ENCODE data around the gene CDHR3. TPM values are rescaled to one million over a fixed set of nuclear protein-coding genes. Genes with fewer than 3 reads are reported as not detected.

The CDHR3 gene, protein sequence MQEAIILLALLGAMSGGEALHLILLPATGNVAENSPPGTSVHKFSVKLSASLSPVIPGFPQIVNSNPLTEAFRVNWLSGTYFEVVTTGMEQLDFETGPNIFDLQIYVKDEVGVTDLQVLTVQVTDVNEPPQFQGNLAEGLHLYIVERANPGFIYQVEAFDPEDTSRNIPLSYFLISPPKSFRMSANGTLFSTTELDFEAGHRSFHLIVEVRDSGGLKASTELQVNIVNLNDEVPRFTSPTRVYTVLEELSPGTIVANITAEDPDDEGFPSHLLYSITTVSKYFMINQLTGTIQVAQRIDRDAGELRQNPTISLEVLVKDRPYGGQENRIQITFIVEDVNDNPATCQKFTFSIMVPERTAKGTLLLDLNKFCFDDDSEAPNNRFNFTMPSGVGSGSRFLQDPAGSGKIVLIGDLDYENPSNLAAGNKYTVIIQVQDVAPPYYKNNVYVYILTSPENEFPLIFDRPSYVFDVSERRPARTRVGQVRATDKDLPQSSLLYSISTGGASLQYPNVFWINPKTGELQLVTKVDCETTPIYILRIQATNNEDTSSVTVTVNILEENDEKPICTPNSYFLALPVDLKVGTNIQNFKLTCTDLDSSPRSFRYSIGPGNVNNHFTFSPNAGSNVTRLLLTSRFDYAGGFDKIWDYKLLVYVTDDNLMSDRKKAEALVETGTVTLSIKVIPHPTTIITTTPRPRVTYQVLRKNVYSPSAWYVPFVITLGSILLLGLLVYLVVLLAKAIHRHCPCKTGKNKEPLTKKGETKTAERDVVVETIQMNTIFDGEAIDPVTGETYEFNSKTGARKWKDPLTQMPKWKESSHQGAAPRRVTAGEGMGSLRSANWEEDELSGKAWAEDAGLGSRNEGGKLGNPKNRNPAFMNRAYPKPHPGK
- 10 to 100 TPM in 3 of 4 donors, 1 to 10 TPM in 1; 4.3 to 29.5 (median 27.0) TPM for total RNA-seq

DNA sequence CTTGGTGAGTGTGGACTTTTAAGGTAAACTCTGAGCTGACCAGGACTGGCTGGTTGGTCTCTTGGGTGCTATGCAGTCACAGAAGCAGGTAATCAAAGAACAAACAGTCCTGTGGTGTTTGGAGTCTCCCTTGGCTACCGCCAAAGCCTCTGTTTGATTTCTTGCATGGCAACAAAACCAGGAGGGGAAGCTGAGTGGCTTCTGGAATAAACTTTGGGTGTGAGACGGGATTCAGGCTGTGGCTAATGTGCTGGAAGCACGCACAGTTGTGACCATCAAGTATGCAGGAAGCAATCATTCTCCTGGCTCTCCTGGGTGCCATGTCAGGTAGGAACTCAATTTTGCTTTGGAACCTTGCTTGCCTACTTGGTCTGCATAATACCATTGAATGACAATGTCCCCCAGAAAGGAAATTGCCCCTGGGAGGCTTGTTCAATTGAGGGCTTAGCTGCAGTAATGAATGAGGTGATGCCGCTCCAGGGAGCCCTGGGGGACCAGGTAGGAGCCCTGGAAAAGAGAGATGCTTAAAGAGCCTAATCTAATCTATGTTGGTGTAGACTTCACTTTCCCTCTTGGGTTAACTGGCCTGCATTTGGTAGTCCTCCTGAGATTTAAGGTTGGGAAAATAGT is at the start of gene CDHR3:
TSS of gene CDHR3 (plus strand) at position 227 of the 630 bp plus-strand sequence. CDS start at position 282, 55 bp downstream.
- no peak within 1 kb of the TSS for H3K4me3 ChIP-seq
- peak; percentile 70 for ATAC-seq

DNA sequence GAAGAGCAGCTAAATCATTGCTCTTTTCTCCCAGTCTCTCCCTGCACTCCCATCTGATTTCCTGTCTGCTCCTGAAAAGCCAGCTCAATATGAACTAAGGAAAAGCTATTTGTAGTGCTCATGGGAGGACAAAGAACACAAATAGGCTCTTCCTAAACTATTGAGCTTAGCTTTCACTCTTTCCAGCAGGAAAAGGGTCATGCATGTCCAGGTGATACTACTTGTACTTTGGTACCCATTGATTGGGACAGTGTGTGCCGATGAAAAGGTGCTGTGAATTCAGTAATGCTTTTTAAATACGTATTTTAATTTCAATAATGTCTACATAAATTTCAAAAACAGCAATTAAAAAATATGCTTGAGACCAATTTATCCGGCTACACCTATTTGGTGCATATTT is 49.1 kb upstream of the CDHR3 start:
- TF ChIP-seq POLR2AphosphoS5 (IDR thresholded peaks at IDR 0.05) (no peak), EP300 (IDR thresholded peaks at IDR 0.05) (no peak), POLR2A (IDR thresholded peaks at IDR 0.05) (no peak)
- TF ChIP-seq, protein P1, sequence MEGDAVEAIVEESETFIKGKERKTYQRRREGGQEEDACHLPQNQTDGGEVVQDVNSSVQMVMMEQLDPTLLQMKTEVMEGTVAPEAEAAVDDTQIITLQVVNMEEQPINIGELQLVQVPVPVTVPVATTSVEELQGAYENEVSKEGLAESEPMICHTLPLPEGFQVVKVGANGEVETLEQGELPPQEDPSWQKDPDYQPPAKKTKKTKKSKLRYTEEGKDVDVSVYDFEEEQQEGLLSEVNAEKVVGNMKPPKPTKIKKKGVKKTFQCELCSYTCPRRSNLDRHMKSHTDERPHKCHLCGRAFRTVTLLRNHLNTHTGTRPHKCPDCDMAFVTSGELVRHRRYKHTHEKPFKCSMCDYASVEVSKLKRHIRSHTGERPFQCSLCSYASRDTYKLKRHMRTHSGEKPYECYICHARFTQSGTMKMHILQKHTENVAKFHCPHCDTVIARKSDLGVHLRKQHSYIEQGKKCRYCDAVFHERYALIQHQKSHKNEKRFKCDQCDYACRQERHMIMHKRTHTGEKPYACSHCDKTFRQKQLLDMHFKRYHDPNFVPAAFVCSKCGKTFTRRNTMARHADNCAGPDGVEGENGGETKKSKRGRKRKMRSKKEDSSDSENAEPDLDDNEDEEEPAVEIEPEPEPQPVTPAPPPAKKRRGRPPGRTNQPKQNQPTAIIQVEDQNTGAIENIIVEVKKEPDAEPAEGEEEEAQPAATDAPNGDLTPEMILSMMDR (IDR thresholded peaks at IDR 0.05): no peak
- Histone ChIP-seq H3K4me3 (no peak overlapping the region), H3K27ac (no peak overlapping the region), H3K4me1 (no peaks in the 10 kb centered on the region), H3K36me3 (peaks cover 0 to 37% of the 10 kb centered on the region in 2 donors), H3K9me3 (no peaks in the 10 kb centered on the region), H3K27me3 (no peaks in the 10 kb centered on the region)
- WGBS, 2 donors (ENCODE audit: low coverage in 1 of 2): 72 to 97% methylated on average over 3 of the region's 3 CpGs
- no peak for ATAC-seq

More for the DNA sequence above, at the start of gene CDHR3:
- Histone ChIP-seq H3K9me3 (no peaks in the 10 kb centered on the region), H3K36me3 (no peaks in the 10 kb centered on the region), H3K4me1 (peaks cover 0 to 39% (median 0%) of the 10 kb centered on the region in 3 donors), H3K27ac (peak within 1 kb of the TSS; percentile 67 to 90 (median 82)), H3K27me3 (no peaks in the 10 kb centered on the region)
- 75% methylated on average over 2 of the region's 4 CpGs; no CpG with 5 or more reads in 1 of the 2 donors for WGBS, 2 donors (ENCODE audit: low coverage in 1 of 2)
- TF ChIP-seq POLR2AphosphoS5 (IDR thresholded peaks at IDR 0.05) (no peak), POLR2A (IDR thresholded peaks at IDR 0.05) (no peak)
- TF ChIP-seq, protein P1 (IDR thresholded peaks at IDR 0.05): no peak

DNA sequence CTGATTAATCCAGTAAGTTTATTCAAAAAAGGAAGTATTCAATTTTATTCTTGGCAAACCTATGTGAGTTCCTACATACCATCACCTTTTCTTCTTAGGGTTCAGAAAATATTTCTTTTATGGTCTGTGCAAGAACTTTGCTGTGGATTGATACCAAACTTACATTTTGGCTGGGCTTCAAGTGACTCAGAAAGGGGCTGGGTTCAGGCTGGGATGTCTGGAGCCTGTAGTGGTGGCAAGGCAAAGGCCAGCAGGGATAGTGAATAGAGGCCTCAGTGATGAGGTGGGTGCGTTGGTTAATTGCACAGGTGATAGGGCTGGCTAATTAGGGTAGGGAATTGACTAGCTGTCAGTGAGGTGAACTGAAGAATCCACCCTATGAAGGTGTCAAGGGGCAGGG is 46.5 kb upstream of the CDHR3 start:
- 100% methylated on average over 1 of the region's 1 CpG; no CpG with 5 or more reads in 1 of the 2 donors for WGBS, 2 donors (ENCODE audit: low coverage in 1 of 2)
- no peaks in the 10 kb centered on the region for H3K9me3 ChIP-seq
- no peaks in the 10 kb centered on the region for H3K27me3 ChIP-seq
- H3K27ac ChIP-seq: no peak overlapping the region
- no peak overlapping the region for H3K4me3 ChIP-seq
- TF ChIP-seq, protein P1 (IDR thresholded peaks at IDR 0.05): no peak
- TF ChIP-seq EP300 (IDR thresholded peaks at IDR 0.05) (no peak), POLR2AphosphoS5 (IDR thresholded peaks at IDR 0.05) (no peak)
- no peaks in the 10 kb centered on the region for H3K4me1 ChIP-seq
- no peak for ATAC-seq
- peaks cover 0 to 22% of the 10 kb centered on the region in 2 donors for H3K36me3 ChIP-seq

DNA sequence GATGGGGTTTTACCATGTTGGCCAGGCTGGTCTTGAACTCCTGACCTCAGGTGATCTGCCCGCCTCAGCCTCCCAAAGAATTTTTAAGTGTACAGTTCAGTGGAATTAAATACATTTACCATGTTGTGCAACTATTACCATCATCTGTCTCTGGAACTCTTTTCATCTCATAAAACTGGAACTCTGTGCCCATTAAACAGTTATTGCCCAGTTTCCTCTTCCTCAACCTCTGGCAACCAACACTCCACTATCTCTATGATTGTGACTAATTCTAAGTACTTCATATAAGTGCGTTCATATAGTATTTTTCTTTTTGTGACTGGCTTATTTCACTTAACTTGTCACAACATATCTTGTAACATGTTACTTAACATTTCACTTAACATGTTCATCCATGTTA is 45.4 kb upstream of the CDHR3 start:
- TF ChIP-seq EP300 (IDR thresholded peaks at IDR 0.05): no peak
- no peak for TF ChIP-seq POLR2A (IDR thresholded peaks at IDR 0.05)
- TF ChIP-seq, protein P1 (IDR thresholded peaks at IDR 0.05): no peak
- no peak for TF ChIP-seq POLR2AphosphoS5 (IDR thresholded peaks at IDR 0.05)
- Histone ChIP-seq H3K36me3 (peaks cover 0 to 22% of the 10 kb centered on the region in 2 donors), H3K4me3 (no peak overlapping the region), H3K9me3 (no peaks in the 10 kb centered on the region), H3K27me3 (no peaks in the 10 kb centered on the region), H3K4me1 (no peaks in the 10 kb centered on the region), H3K27ac (no peak overlapping the region)
- WGBS, 2 donors (ENCODE audit: low coverage in 1 of 2): 94 to 100% methylated on average over 1 to 2 of the region's 2 CpGs
- ATAC-seq: no peak

Measured in gastroesophageal sphincter (tissue), 4 donors.